ENCODE data around the gene MYOZ3. TPM values are rescaled to one million over a fixed set of nuclear protein-coding genes. Genes with fewer than 3 reads are reported as not detected.
A peak's percentile ranks its signal among the peaks of the same experiment; 100 is the strongest.

The MYOZ3 gene
- total RNA-seq, 1 experiment from 2014 or later = not detected

DNA sequence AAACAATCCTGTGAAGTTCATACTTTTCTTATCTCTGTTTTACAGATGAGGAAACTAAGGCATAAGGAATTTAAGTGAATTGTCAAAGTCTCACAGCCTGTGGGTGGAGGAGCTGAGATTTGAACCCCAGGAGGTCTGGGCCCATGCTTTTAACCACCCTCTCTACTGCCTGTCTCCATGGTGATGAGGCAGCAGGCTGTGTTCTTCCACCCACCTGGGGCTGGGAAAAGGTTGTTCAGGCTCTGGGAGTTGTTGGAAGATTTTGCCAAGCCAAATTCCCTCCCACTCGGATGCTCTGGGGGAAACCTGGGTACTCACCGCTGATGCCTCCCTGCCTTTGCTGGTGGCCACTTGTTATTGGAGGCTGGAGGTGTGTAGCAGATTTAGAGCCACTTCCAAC lies 38.9 kb upstream of the MYOZ3 start:
- Mint-ChIP-seq H3K4me1 (ENCODE audit: low read depth, unreplicated experiment) (peaks cover 12% of the 10 kb centered on the region), H3K4me3 (ENCODE audit: low read depth, unreplicated experiment) (no peak overlapping the region), H3K27ac (ENCODE audit: unreplicated experiment) (no peak overlapping the region), H3K9me3 (ENCODE audit: low read depth, unreplicated experiment) (no peaks in the 10 kb centered on the region), H3K27me3 (ENCODE audit: unreplicated experiment) (peaks cover 25% of the 10 kb centered on the region), H3K36me3 (ENCODE audit: insufficient read depth, unreplicated experiment) (peaks cover 5% of the 10 kb centered on the region)
- CTCF ChIA-PET = no interaction called here
- no peak for TF ChIP-seq CTCF (IDR thresholded peaks at IDR 0.05; ENCODE audit: unreplicated experiment)
- BruUV-seq (replicated peaks) = no TSS peak
- intact Hi-C loops (cut with micrococcal nuclease; ENCODE audit: unreplicated experiment) = no loop called here
- DNase-seq = no peak

- Mint-ChIP-seq H3K9me3 (ENCODE audit: low read depth, unreplicated experiment) (no peaks in the 10 kb centered on the region), H3K4me3 (ENCODE audit: low read depth, unreplicated experiment) (no peak overlapping the region), H3K27ac (ENCODE audit: unreplicated experiment) (no peak overlapping the region), H3K36me3 (ENCODE audit: insufficient read depth, unreplicated experiment) (peaks cover 5% of the 10 kb centered on the region), H3K27me3 (ENCODE audit: unreplicated experiment) (peaks cover 25% of the 10 kb centered on the region), H3K4me1 (ENCODE audit: low read depth, unreplicated experiment) (peaks cover 11% of the 10 kb centered on the region)
- no peak for DNase-seq
- no TSS peak for BruUV-seq (replicated peaks)
- no peak for TF ChIP-seq CTCF (IDR thresholded peaks at IDR 0.05; ENCODE audit: unreplicated experiment)
- CTCF ChIA-PET = no interaction called here
- intact Hi-C loops (cut with micrococcal nuclease; ENCODE audit: unreplicated experiment) = no loop called here
Measured at GRCh38 chr5:150623152-150623877, 37.7 kb upstream of the MYOZ3 start.

- CTCF ChIA-PET = no interaction called here
- H3K9me3 Mint-ChIP-seq (ENCODE audit: low read depth, unreplicated experiment) = no peaks in the 10 kb centered on the region
- peaks cover 25% of the 10 kb centered on the region for H3K27me3 Mint-ChIP-seq (ENCODE audit: unreplicated experiment)
- H3K4me1 Mint-ChIP-seq (ENCODE audit: low read depth, unreplicated experiment) = peaks cover 11% of the 10 kb centered on the region
- intact Hi-C loops (cut with micrococcal nuclease; ENCODE audit: unreplicated experiment) = no loop called here
- no peak for TF ChIP-seq CTCF (IDR thresholded peaks at IDR 0.05; ENCODE audit: unreplicated experiment)
- peak overlapping the region; percentile 3 for H3K27ac Mint-ChIP-seq (ENCODE audit: unreplicated experiment)
- peak overlapping the region; percentile 71 for H3K4me3 Mint-ChIP-seq (ENCODE audit: low read depth, unreplicated experiment)
- H3K36me3 Mint-ChIP-seq (ENCODE audit: insufficient read depth, unreplicated experiment) = peaks cover 5% of the 10 kb centered on the region
- no peak for DNase-seq
- no TSS peak for BruUV-seq (replicated peaks)
Measured at GRCh38 chr5:150623878-150624216, 37.2 kb upstream of the MYOZ3 start.

DNA sequence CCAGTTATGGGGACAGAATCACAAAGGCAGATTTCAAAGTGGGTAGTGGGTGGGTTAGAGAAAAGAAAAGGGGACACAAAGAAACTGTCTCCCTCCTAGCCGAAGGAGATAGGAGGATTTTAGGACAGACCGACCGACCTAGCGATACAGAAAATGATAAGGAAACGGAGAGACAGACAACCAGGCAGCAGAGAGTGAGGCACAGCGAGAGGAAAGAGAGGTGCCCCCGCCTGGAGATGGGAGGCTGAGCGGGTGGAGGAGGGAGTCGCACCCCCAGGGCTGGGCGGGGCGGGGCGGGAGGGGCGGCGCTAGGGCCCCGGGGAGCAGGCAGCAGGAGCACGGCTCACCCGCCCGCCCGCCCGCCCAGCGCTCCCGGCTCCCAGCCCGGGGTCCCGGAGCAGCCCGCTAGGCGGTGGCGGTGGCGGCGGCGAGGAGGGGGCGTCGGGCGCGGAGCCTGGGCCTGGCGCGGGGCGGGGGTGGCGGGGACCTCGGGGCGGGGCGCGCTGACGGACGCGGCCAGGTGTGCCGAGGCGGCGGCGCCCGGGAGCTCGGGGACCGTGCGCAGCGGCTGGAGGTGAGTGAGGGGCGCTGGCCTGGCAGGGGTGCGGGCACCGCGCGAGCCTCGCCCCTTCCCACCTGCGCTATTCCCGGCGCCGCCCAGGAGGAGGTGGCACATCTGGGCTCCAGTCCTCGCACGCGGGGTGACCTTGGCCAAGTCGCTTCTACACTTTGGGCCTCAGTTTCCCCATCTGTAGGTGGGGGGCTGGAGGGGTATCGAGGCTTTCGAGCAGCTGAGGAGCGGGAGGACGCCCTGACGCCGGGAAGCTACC lies 36.5 kb upstream of the MYOZ3 start:
- Mint-ChIP-seq H3K36me3 (ENCODE audit: insufficient read depth, unreplicated experiment) (peaks cover 5% of the 10 kb centered on the region), H3K27me3 (ENCODE audit: unreplicated experiment) (peaks cover 25% of the 10 kb centered on the region), H3K27ac (ENCODE audit: unreplicated experiment) (peak overlapping the region; percentile 3), H3K4me1 (ENCODE audit: low read depth, unreplicated experiment) (peaks cover 11% of the 10 kb centered on the region), H3K4me3 (ENCODE audit: low read depth, unreplicated experiment) (peak overlapping the region; percentile 71), H3K9me3 (ENCODE audit: low read depth, unreplicated experiment) (no peaks in the 10 kb centered on the region)
- CTCF ChIA-PET = interaction anchor here (0.6 kb wide), 1 partner anchor 45 kb away, joined by 6 read pairs; no protein-coding TSS in a partner anchor
- no peak for DNase-seq
- BruUV-seq (replicated peaks) = no TSS peak
- no peak for TF ChIP-seq CTCF (IDR thresholded peaks at IDR 0.05; ENCODE audit: unreplicated experiment)
- intact Hi-C loops (cut with micrococcal nuclease; ENCODE audit: unreplicated experiment) = no loop called here
